NCI-H526 (cell line): Measurements from ENCODE around the gene PSMD1.
"Not testable (repeated sequence)": the region's sequence is repeated elsewhere in the genome, so short reads cannot be mapped to it uniquely, and the experiment has no call there.

Experiments used
- DNase-seq, 2 experiments: peaks; one replicate each; lab custom pipeline; 2025; lab: John Stamatoyannopoulos, UW

Gene PSMD1

GRCh38 chr2:231117148-231117547, 60.5 kb downstream of the PSMD1 start:
- no peak for DNase-seq

- DNase-seq = no peak
These were observed 61.4 kb downstream of the PSMD1 start for GRCh38 chr2:231117922-231118613.

- DNase-seq = no peak
These were observed 61.9 kb downstream of the PSMD1 start for GRCh38 chr2:231118614-231118942.

GRCh38 chr2:231123362-231123898, 66.8 kb downstream of the PSMD1 start:
- DNase-seq = no peak

- DNase-seq = no peak
These were observed 68.3 kb downstream of the PSMD1 start, which contains the start of gene HTR2B for GRCh38 chr2:231124838-231125568. Gene HTR2B (minus strand): TSS chr2:231125042. CDS start chr2:231123764, 1,278 bp downstream.

- no peak for DNase-seq
These were observed 69.5 kb downstream of the PSMD1 start for GRCh38 chr2:231126123-231126522.

GRCh38 chr2:231127480-231127879, 70.8 kb downstream of the PSMD1 start:
- DNase-seq = no peak

- no peak for DNase-seq
These were observed 71.3 kb downstream of the PSMD1 start for GRCh38 chr2:231127936-231128335.

- no peak for DNase-seq
These were observed 71.9 kb downstream of the PSMD1 start for GRCh38 chr2:231128541-231128940.

- DNase-seq = no peak
These were observed 72.5 kb downstream of the PSMD1 start for GRCh38 chr2:231129216-231129615.

- no peak for DNase-seq
These were observed 73.8 kb downstream of the PSMD1 start for GRCh38 chr2:231130336-231131056.

- no peak for DNase-seq
These were observed 75.5 kb downstream of the PSMD1 start for GRCh38 chr2:231132129-231132528.

- no peak for DNase-seq
These were observed 76.9 kb downstream of the PSMD1 start for GRCh38 chr2:231133365-231134099.

- no peak for DNase-seq
These were observed 78.4 kb downstream of the PSMD1 start for GRCh38 chr2:231134910-231135655.

GRCh38 chr2:231138699-231139098, 82.0 kb downstream of the PSMD1 start:
- no peak for DNase-seq

GRCh38 chr2:231139796-231140195, 83.1 kb downstream of the PSMD1 start:
- DNase-seq = no peak

- not testable (repeated sequence) for DNase-seq
These were observed 84.1 kb downstream of the PSMD1 start for GRCh38 chr2:231140808-231141207.

- DNase-seq = no peak
These were observed 88.2 kb downstream of the PSMD1 start for GRCh38 chr2:231144896-231145295.

GRCh38 chr2:231146665-231147064, 90.0 kb downstream of the PSMD1 start:
- no peak for DNase-seq

- no peak for DNase-seq
These were observed 96.3 kb downstream of the PSMD1 start for GRCh38 chr2:231152800-231153557.
